Measurements from ENCODE around the gene KLHL26.
"Not testable (repeated sequence)": the region's sequence is repeated elsewhere in the genome, so short reads cannot be mapped to it uniquely, and the experiment has no call there.

The KLHL26 gene

GRCh38 chr19:18666784-18667183, 30.0 kb downstream of the KLHL26 start:
- H3K4me3 ChIP-seq (ENCODE audit: low read length): no peak overlapping the region
- TF ChIP-seq ZNF274 (IDR thresholded peaks at IDR 0.05; ENCODE audit: low read depth, low read length): no peak

GRCh38 chr19:18667531-18668251, 30.9 kb downstream of the KLHL26 start:
- TF ChIP-seq ZNF274 (IDR thresholded peaks at IDR 0.05; ENCODE audit: low read depth, low read length): no peak

DNA sequence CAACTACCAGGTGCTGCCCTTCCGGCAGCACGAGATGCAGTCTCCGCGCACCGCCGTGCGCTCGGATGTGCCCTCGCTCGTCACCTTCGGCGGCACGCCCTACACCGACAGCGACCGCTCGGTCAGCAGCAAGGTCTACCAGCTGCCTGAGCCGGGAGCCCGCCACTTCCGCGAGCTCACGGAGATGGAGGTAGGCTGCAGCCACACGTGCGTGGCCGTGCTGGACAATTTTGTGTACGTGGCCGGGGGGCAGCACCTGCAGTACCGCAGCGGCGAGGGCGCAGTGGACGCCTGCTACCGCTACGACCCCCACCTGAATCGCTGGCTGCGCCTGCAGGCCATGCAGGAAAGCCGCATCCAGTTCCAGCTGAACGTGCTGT, 31.4 kb downstream of the KLHL26 start:
- TF ChIP-seq ZNF274 (IDR thresholded peaks at IDR 0.05; ENCODE audit: low read depth, low read length): no peak
- H3K4me3 ChIP-seq (ENCODE audit: low read length): no peak overlapping the region

More at GRCh38 chr19:18667531-18668251, 30.9 kb downstream of the KLHL26 start:
- no peak overlapping the region for H3K4me3 ChIP-seq (ENCODE audit: low read length)

- no peak for TF ChIP-seq ZNF274 (IDR thresholded peaks at IDR 0.05; ENCODE audit: low read depth, low read length)
- no peak overlapping the region for H3K4me3 ChIP-seq (ENCODE audit: low read length)
Measured at GRCh38 chr19:18668744-18669523, 32.1 kb downstream of the KLHL26 start.

DNA sequence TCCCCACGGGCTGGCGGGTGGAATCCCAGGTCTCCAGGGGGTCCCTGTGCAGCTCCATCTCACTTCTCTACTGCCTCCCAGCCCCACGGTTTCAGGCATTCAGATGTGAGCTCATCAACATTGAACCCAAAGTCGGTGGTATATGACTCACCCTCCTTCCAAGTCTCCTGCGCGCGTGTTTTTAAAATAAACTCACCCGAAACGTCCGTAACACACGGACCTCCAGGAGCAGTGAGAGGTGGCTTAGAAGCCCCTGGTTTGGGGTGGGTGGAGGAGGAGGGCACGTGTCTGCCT, 32.6 kb downstream of the KLHL26 start:
- no peak for TF ChIP-seq ZNF274 (IDR thresholded peaks at IDR 0.05; ENCODE audit: low read depth, low read length)
- no peak overlapping the region for H3K4me3 ChIP-seq (ENCODE audit: low read length)

DNA sequence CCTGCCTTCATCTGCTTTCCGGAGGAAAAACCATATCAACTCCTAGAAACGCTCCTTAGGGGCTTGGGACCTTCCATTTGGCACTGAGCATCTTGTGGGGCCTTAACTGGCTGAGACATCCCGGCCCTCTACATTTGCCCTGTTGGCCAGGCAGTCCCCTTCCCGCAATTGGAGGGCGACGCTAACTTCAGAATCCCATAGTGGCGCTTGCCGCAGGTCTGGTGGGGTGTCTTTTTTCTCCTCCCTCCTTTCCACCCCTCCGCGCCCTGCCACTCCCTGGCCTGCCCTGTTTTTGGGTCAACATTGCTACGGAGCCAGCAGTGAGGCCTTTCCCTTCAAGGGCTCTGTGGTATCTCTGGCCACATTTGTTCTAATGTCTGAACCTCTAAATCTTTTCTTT, 33.1 kb downstream of the KLHL26 start:
- no peak overlapping the region for H3K4me3 ChIP-seq (ENCODE audit: low read length)
- no peak for TF ChIP-seq ZNF274 (IDR thresholded peaks at IDR 0.05; ENCODE audit: low read depth, low read length)

DNA sequence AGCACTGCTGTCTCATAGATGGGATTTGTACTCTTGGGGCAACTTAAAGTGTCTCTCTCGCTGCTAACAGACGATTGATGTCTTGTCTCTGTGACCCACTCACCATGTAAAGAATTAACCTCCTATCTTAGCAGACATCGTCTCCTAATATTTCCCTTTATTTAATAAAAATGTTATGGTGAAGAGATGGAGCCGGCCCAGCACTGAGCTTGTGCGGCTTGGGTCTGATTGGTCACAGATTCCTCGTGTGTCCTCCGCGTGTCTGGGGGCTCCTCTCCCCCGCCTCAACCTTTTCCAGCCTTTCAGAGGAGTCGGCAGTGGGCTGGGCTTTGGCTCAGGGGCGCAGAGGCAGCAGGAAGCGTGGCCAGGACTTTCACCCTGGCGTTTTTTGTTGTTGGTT, 33.5 kb downstream of the KLHL26 start:
- TF ChIP-seq ZNF274 (IDR thresholded peaks at IDR 0.05; ENCODE audit: low read depth, low read length): no peak
- H3K4me3 ChIP-seq (ENCODE audit: low read length): no peak overlapping the region

DNA sequence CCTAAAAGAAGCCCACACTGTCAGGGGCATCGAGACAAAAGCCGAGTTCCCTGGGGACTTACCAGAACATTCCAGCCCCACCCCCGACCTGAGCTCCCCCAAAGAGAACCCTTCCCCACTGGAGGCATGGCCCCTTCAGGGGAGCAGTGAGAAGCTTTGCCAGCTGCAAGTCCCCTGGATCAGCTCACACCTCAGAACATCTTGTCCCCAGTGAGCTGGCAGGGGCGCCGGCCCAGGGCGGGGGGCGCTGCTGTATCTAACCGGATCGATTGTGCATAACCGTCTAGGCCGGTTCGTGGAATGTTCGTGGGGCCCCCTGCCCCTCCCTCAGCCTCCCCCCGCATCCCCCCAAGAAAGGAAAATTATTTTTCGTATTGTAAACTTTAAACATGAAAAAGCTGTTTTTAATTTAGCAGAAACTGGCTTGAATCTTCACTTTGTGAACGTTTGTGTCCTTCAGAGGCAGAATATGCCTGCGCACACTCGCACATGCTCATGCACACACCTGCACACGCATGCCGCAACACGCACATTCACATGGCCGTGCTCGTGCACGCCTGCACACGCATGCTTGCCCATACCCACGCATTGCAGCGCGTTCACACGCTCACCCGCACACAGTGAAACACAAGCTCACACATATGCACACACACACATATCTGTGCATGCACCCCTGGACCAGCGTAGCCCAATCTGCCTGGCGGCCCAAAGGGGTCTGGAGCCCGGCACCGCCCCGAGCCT, 34.6 kb downstream of the KLHL26 start:
- no peak overlapping the region for H3K4me3 ChIP-seq (ENCODE audit: low read length)
- TF ChIP-seq ZNF274 (IDR thresholded peaks at IDR 0.05; ENCODE audit: low read depth, low read length): no peak

DNA sequence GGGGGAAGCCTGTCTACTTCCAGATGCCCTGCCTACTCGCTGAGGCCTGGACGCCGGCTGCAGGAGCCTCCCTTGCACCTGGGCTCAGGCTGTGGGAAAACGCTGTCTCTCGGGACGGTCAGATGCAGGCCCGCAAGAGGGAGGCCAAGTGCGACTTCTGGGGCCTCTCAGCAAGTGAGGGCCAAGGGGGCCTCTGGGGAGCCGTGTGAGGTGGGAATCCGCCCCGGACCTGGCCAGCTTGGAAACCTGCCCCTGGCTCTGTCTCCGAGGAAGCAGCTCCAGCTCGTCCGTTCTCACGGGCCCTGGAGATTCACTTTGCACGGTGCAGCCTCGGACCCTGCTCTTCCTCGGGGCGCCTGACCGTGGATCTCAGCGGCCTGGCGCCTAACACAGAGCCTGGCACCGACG, 35.2 kb downstream of the KLHL26 start:
- H3K4me3 ChIP-seq (ENCODE audit: low read length): no peak overlapping the region
- no peak for TF ChIP-seq ZNF274 (IDR thresholded peaks at IDR 0.05; ENCODE audit: low read depth, low read length)

DNA sequence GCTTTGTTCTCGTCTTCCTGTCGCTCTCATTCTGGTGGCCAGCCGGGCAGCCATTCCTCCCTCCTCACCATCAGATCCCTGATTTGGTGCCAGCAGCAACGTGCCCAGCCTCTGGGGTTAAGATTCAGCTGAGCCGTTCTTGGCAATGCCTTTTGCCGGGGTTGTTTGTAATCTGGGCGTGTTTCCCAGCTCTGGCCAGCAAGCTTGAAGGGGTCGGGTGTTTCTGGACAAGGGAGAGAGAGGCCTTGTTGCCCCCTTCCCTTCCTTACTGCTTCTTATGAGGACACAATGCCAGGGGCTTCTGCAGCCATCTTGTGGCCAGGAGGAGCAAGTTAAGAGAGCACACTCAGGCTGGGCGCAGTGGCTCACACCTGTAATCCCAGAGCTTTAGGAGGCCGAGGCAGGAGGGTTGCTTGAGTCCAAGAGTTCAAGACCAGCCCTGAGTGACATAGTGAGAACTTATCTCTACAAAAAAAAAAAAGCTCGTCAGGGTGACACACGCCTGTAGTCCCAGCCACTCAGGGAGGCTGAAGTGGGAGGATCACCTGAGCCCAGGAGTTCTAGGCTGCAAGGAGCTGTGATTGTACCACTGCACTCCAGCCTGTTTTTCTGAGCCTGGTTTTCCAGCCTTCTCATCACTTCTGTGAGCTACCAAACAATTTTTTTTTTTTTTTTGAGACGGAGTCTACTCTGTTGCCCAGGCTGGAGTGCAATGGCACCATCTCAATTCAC, 35.9 kb downstream of the KLHL26 start:
- H3K4me3 ChIP-seq (ENCODE audit: low read length): no peak overlapping the region
- no peak for TF ChIP-seq ZNF274 (IDR thresholded peaks at IDR 0.05; ENCODE audit: low read depth, low read length)

- TF ChIP-seq ZNF274 (IDR thresholded peaks at IDR 0.05; ENCODE audit: low read depth, low read length): no peak
- H3K4me3 ChIP-seq (ENCODE audit: low read length): no peak overlapping the region
Measured at GRCh38 chr19:18674616-18675015, 37.8 kb downstream of the KLHL26 start.

GRCh38 chr19:18675779-18676178, 39.0 kb downstream of the KLHL26 start:
- H3K4me3 ChIP-seq (ENCODE audit: low read length): no peak overlapping the region
- no peak for TF ChIP-seq ZNF274 (IDR thresholded peaks at IDR 0.05; ENCODE audit: low read depth, low read length)

DNA sequence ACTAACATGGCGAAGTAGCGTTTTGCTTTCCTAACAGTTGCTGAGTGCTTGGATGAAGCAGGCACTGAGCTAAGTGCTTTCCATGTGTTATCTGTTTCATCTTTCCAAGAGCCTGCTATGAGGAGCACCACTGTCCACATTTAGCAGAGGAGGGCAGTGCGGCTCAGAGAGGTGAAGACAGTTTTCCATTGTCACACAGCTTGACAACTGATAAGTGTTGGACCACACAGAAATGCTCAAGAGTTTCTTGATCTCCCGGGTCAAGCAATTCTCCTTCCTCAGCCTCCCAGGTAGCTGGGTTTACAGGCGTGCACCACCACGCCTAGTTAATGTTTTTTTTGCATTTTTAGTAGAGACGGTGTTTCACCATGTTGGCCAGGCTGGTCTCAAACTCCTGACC, 39.9 kb downstream of the KLHL26 start:
- H3K4me3 ChIP-seq (ENCODE audit: low read length): no peak overlapping the region
- no peak for TF ChIP-seq ZNF274 (IDR thresholded peaks at IDR 0.05; ENCODE audit: low read depth, low read length)

DNA sequence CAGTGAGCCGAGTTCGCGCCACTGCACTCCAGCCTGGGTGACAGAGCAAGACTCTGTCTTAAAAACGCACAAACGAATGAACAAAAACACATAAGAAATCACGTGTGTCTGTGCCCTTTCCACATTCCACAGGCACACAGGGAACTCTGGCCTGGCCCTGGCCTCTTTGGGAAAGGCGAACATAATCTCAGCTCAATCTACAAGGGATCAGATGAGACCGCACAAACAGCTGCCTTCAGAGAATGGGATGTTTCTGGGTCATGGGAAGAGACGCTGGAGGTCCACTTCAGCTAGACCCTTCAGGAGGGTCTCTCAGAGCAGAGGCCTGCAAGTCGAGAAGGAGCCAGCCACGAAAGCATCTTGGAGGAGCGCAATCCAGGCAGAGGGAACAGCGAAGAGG, 40.3 kb downstream of the KLHL26 start:
- TF ChIP-seq ZNF274 (IDR thresholded peaks at IDR 0.05; ENCODE audit: low read depth, low read length): no peak
- no peak overlapping the region for H3K4me3 ChIP-seq (ENCODE audit: low read length)

GRCh38 chr19:18680148-18680547, 43.3 kb downstream of the KLHL26 start:
- H3K4me3 ChIP-seq (ENCODE audit: low read length): not testable (repeated sequence)

Data from GM08714 (cell line).